ENCODE measurements around the gene ATXN1. TPM values are rescaled to one million over a fixed set of nuclear protein-coding genes. Genes with fewer than 3 reads are reported as not detected.

Gene ATXN1
- polyA plus RNA-seq, 1 donor = 13.6 TPM

GRCh38 chr6:16336056-16336818 is 425.0 kb downstream of the ATXN1 start:
- H3K4me3 ChIP-seq (ENCODE audit: low read length) = no peak overlapping the region
- no peak overlapping the region for H3K27ac ChIP-seq (ENCODE audit: low read length)
- H3K27me3 ChIP-seq (ENCODE audit: control insufficient read depth, insufficient read depth, low read length) = no peaks in the 10 kb centered on the region
- no peaks in the 10 kb centered on the region for H3K36me3 ChIP-seq (ENCODE audit: control insufficient read depth, insufficient read depth, low read length)
- no CpG with 5 or more reads among the region's 6 CpGs for WGBS (ENCODE audit: insufficient coverage, low lambda C conversion rate)
- H3K4me1 ChIP-seq (ENCODE audit: control insufficient read depth, insufficient read depth, low read length) = peaks cover 19% of the 10 kb centered on the region
- H3K9me3 ChIP-seq (ENCODE audit: control insufficient read depth, low read depth, low read length) = no peaks in the 10 kb centered on the region
- no peak for DNase-seq

GRCh38 chr6:16335176-16335575 is 426.1 kb downstream of the ATXN1 start:
- peak overlapping the region; percentile 52 for H3K27ac ChIP-seq (ENCODE audit: low read length)

GRCh38 chr6:16334671-16335070 is 426.6 kb downstream of the ATXN1 start:
- Histone ChIP-seq H3K4me1 (ENCODE audit: control insufficient read depth, insufficient read depth, low read length) (peaks cover 19% of the 10 kb centered on the region), H3K27ac (ENCODE audit: low read length) (peak overlapping the region; percentile 52), H3K4me3 (ENCODE audit: low read length) (no peak overlapping the region), H3K27me3 (ENCODE audit: control insufficient read depth, insufficient read depth, low read length) (no peaks in the 10 kb centered on the region), H3K9me3 (ENCODE audit: control insufficient read depth, low read depth, low read length) (no peaks in the 10 kb centered on the region), H3K36me3 (ENCODE audit: control insufficient read depth, insufficient read depth, low read length) (no peaks in the 10 kb centered on the region)
- WGBS (ENCODE audit: insufficient coverage, low lambda C conversion rate) = 71% methylated on average over 1 of the region's 3 CpGs
- peak; percentile 24 to 44 for DNase-seq

More at GRCh38 chr6:16335176-16335575, 426.1 kb downstream of the ATXN1 start:
- Histone ChIP-seq H3K9me3 (ENCODE audit: control insufficient read depth, low read depth, low read length) (no peaks in the 10 kb centered on the region), H3K4me3 (ENCODE audit: low read length) (no peak overlapping the region), H3K27me3 (ENCODE audit: control insufficient read depth, insufficient read depth, low read length) (no peaks in the 10 kb centered on the region), H3K4me1 (ENCODE audit: control insufficient read depth, insufficient read depth, low read length) (peaks cover 19% of the 10 kb centered on the region), H3K36me3 (ENCODE audit: control insufficient read depth, insufficient read depth, low read length) (no peaks in the 10 kb centered on the region)
- 100% methylated on average over 2 of the region's 10 CpGs for WGBS (ENCODE audit: insufficient coverage, low lambda C conversion rate)
- DNase-seq = no peak

GRCh38 chr6:16333580-16333979 is 427.7 kb downstream of the ATXN1 start:
- no peaks in the 10 kb centered on the region for H3K36me3 ChIP-seq (ENCODE audit: control insufficient read depth, insufficient read depth, low read length)
- H3K27me3 ChIP-seq (ENCODE audit: control insufficient read depth, insufficient read depth, low read length) = no peaks in the 10 kb centered on the region
- no peak overlapping the region for H3K27ac ChIP-seq (ENCODE audit: low read length)
- no peak for DNase-seq
- WGBS (ENCODE audit: insufficient coverage, low lambda C conversion rate) = no CpG with 5 or more reads among the region's 3 CpGs
- H3K4me1 ChIP-seq (ENCODE audit: control insufficient read depth, insufficient read depth, low read length) = peaks cover 19% of the 10 kb centered on the region
- no peak overlapping the region for H3K4me3 ChIP-seq (ENCODE audit: low read length)
- no peaks in the 10 kb centered on the region for H3K9me3 ChIP-seq (ENCODE audit: control insufficient read depth, low read depth, low read length)

GRCh38 chr6:16332175-16332542 is 429.1 kb downstream of the ATXN1 start:
- Histone ChIP-seq H3K36me3 (ENCODE audit: control insufficient read depth, insufficient read depth, low read length) (peaks cover 10% of the 10 kb centered on the region), H3K4me1 (ENCODE audit: control insufficient read depth, insufficient read depth, low read length) (peaks cover 19% of the 10 kb centered on the region), H3K27ac (ENCODE audit: low read length) (no peak overlapping the region), H3K27me3 (ENCODE audit: control insufficient read depth, insufficient read depth, low read length) (no peaks in the 10 kb centered on the region), H3K9me3 (ENCODE audit: control insufficient read depth, low read depth, low read length) (peaks cover 6% of the 10 kb centered on the region), H3K4me3 (ENCODE audit: low read length) (no peak overlapping the region)
- DNase-seq = peak; percentile 77 to 78
- WGBS (ENCODE audit: insufficient coverage, low lambda C conversion rate) = 0% methylated on average over 5 of the region's 7 CpGs

- Histone ChIP-seq H3K27ac (ENCODE audit: low read length) (no peak overlapping the region), H3K27me3 (ENCODE audit: control insufficient read depth, insufficient read depth, low read length) (no peaks in the 10 kb centered on the region), H3K4me3 (ENCODE audit: low read length) (no peak overlapping the region), H3K9me3 (ENCODE audit: control insufficient read depth, low read depth, low read length) (peaks cover 6% of the 10 kb centered on the region), H3K36me3 (ENCODE audit: control insufficient read depth, insufficient read depth, low read length) (peaks cover 16% of the 10 kb centered on the region), H3K4me1 (ENCODE audit: control insufficient read depth, insufficient read depth, low read length) (peaks cover 19% of the 10 kb centered on the region)
- peak; percentile 48 to 54 for DNase-seq
- WGBS (ENCODE audit: insufficient coverage, low lambda C conversion rate) = 50% methylated on average over 2 of the region's 11 CpGs
These were observed 429.7 kb downstream of the ATXN1 start for GRCh38 chr6:16331384-16332174.

- H3K27me3 ChIP-seq (ENCODE audit: control insufficient read depth, insufficient read depth, low read length) = no peaks in the 10 kb centered on the region
- H3K27ac ChIP-seq (ENCODE audit: low read length) = no peak overlapping the region
- H3K9me3 ChIP-seq (ENCODE audit: control insufficient read depth, low read depth, low read length) = peaks cover 6% of the 10 kb centered on the region
- DNase-seq = no peak
- WGBS (ENCODE audit: insufficient coverage, low lambda C conversion rate) = 89% methylated on average over 3 of the region's 6 CpGs
- H3K4me1 ChIP-seq (ENCODE audit: control insufficient read depth, insufficient read depth, low read length) = peaks cover 14% of the 10 kb centered on the region
- peaks cover 31% of the 10 kb centered on the region for H3K36me3 ChIP-seq (ENCODE audit: control insufficient read depth, insufficient read depth, low read length)
- no peak overlapping the region for H3K4me3 ChIP-seq (ENCODE audit: low read length)
These were observed 432.0 kb downstream of the ATXN1 start for GRCh38 chr6:16329233-16329632.

GRCh38 chr6:16327777-16328325 is 433.4 kb downstream of the ATXN1 start:
- H3K36me3 ChIP-seq (ENCODE audit: control insufficient read depth, insufficient read depth, low read length) = peaks cover 31% of the 10 kb centered on the region
- no peak for DNase-seq
- no CpG with 5 or more reads among the region's 34 CpGs for WGBS (ENCODE audit: insufficient coverage, low lambda C conversion rate)
- peaks cover 9% of the 10 kb centered on the region for H3K4me1 ChIP-seq (ENCODE audit: control insufficient read depth, insufficient read depth, low read length)
- no peak overlapping the region for H3K27ac ChIP-seq (ENCODE audit: low read length)
- H3K9me3 ChIP-seq (ENCODE audit: control insufficient read depth, low read depth, low read length) = peaks cover 6% of the 10 kb centered on the region
- H3K4me3 ChIP-seq (ENCODE audit: low read length) = no peak overlapping the region
- H3K27me3 ChIP-seq (ENCODE audit: control insufficient read depth, insufficient read depth, low read length) = no peaks in the 10 kb centered on the region

GRCh38 chr6:16326971-16327776 is 434.1 kb downstream of the ATXN1 start:
- H3K4me1 ChIP-seq (ENCODE audit: control insufficient read depth, insufficient read depth, low read length) = peaks cover 6% of the 10 kb centered on the region
- H3K9me3 ChIP-seq (ENCODE audit: control insufficient read depth, low read depth, low read length) = peaks cover 6% of the 10 kb centered on the region
- H3K4me3 ChIP-seq (ENCODE audit: low read length) = no peak overlapping the region
- WGBS (ENCODE audit: insufficient coverage, low lambda C conversion rate) = no CpG with 5 or more reads among the region's 43 CpGs
- H3K36me3 ChIP-seq (ENCODE audit: control insufficient read depth, insufficient read depth, low read length) = peaks cover 31% of the 10 kb centered on the region
- no peak overlapping the region for H3K27ac ChIP-seq (ENCODE audit: low read length)
- H3K27me3 ChIP-seq (ENCODE audit: control insufficient read depth, insufficient read depth, low read length) = no peaks in the 10 kb centered on the region
- no peak for DNase-seq

- Histone ChIP-seq H3K9me3 (ENCODE audit: control insufficient read depth, low read depth, low read length) (peaks cover 6% of the 10 kb centered on the region), H3K27ac (ENCODE audit: low read length) (no peak overlapping the region), H3K4me3 (ENCODE audit: low read length) (no peak overlapping the region), H3K36me3 (ENCODE audit: control insufficient read depth, insufficient read depth, low read length) (peaks cover 31% of the 10 kb centered on the region), H3K4me1 (ENCODE audit: control insufficient read depth, insufficient read depth, low read length) (peaks cover 2% of the 10 kb centered on the region), H3K27me3 (ENCODE audit: control insufficient read depth, insufficient read depth, low read length) (no peaks in the 10 kb centered on the region)
- no peak for DNase-seq
- no CpG with 5 or more reads among the region's 22 CpGs for WGBS (ENCODE audit: insufficient coverage, low lambda C conversion rate)
These were observed 434.7 kb downstream of the ATXN1 start for GRCh38 chr6:16326531-16326930.

All from large intestine (tissue), 3 donors.